ENCODE data around the gene KATNA1.

GRCh38 chr6:149698175-149698574, 49.7 kb upstream of the KATNA1 start:
- TF ChIP-seq CTCF (conservative IDR thresholded peaks at IDR 0.05) (no peak), ZFX (IDR thresholded peaks at IDR 0.05) (no peak)

All from C4-2B (cell line).